Endometrium (tissue), 2 donors: ENCODE measurements around the gene RAB11B.
"Not testable (repeated sequence)": the region's sequence is repeated elsewhere in the genome, so short reads cannot be mapped to it uniquely, and the experiment has no call there.

ENCODE experiments used
- FAIRE-seq: peaks from 2 replicates; lab custom pipeline; 2012; peaks lifted over from hg19 to GRCh38; lab: Jason Lieb, UNC
- donor health status: control.
- donor health status: control.

The RAB11B gene

GRCh38 chr19:8370176-8371010 is 19.8 kb upstream of the RAB11B start:
- FAIRE-seq: no peak

GRCh38 chr19:8371011-8371804 is 19.0 kb upstream of the RAB11B start:
- no peak for FAIRE-seq

- no peak for FAIRE-seq
These were observed 16.0 kb upstream of the RAB11B start for GRCh38 chr19:8373867-8374813.

- not testable (repeated sequence) for FAIRE-seq
These were observed 14.4 kb upstream of the RAB11B start for GRCh38 chr19:8375766-8376165.

GRCh38 chr19:8376373-8376974 is 13.7 kb upstream of the RAB11B start:
- FAIRE-seq: not testable (repeated sequence)

GRCh38 chr19:8377598-8377997 is 12.6 kb upstream of the RAB11B start:
- FAIRE-seq: no peak

GRCh38 chr19:8379156-8379891 is 10.8 kb upstream of the RAB11B start:
- FAIRE-seq: not testable (repeated sequence)

- FAIRE-seq: not testable (repeated sequence)
These were observed 5.6 kb upstream of the RAB11B start for GRCh38 chr19:8384569-8384968.

- FAIRE-seq: not testable (repeated sequence)
These were observed 5.1 kb upstream of the RAB11B start for GRCh38 chr19:8385103-8385502.

- not testable (repeated sequence) for FAIRE-seq
These were observed 4.6 kb upstream of the RAB11B start for GRCh38 chr19:8385566-8385965.

GRCh38 chr19:8386419-8386818 is 3.7 kb upstream of the RAB11B start:
- FAIRE-seq: not testable (repeated sequence)

- FAIRE-seq: no peak
These were observed 3.2 kb upstream of the RAB11B start for GRCh38 chr19:8386990-8387389.

- no peak for FAIRE-seq
These were observed 2.2 kb upstream of the RAB11B start for GRCh38 chr19:8387688-8388611.

GRCh38 chr19:8388612-8388958 is 1.6 kb upstream of the RAB11B start:
- no peak for FAIRE-seq

- FAIRE-seq: no peak
These were observed 439 bp downstream of the RAB11B start for GRCh38 chr19:8390617-8390981.

GRCh38 chr19:8391198-8392016 is 1.2 kb downstream of the RAB11B start:
- no peak for FAIRE-seq

GRCh38 chr19:8392017-8392591 is 1.9 kb downstream of the RAB11B start:
- FAIRE-seq: no peak

GRCh38 chr19:8393192-8393870 is 3.2 kb downstream of the RAB11B start:
- FAIRE-seq: no peak
